Neural cell (in vitro differentiated cells): ENCODE results near the gene ALOX12. TPM values are rescaled to one million over a fixed set of nuclear protein-coding genes. Genes with fewer than 3 reads are reported as not detected.
A peak's percentile ranks its signal among the peaks of the same experiment; 100 is the strongest.

Source experiments
- H2AFZ ChIP-seq: fragments of 200-600, 300-800 bp; sonication (generic), shearing (Covaris generic); 2 replicates; pipeline ENCODE4 v1.6.0; 2014; ENCODE audit warnings: low read depth, mild to moderate bottlenecking, antibody characterized with exemption, low read length, moderate library complexity
- H3F3A ChIP-seq: fragments of 200-600 bp; shearing (Covaris generic); 2 replicates; pipeline ENCODE4 v1.6.1; 2016; ENCODE audit warnings: mild to moderate bottlenecking, moderate library complexity, mixed read lengths, antibody characterized with exemption, low read length; ENCODE audit not compliant: insufficient read depth, poor library complexity, severe bottlenecking
- H3K27ac ChIP-seq: fragments of 200-600, 300-800 bp; sonication (generic), shearing (Covaris generic); 2 replicates; pipeline ENCODE4 v1.5.1; 2014; ENCODE audit warnings: mild to moderate bottlenecking, low read length, moderate library complexity
- H3K27me3 ChIP-seq: fragments of 300-800, 200-600 bp; sonication (generic), shearing (Covaris generic); 2 replicates; pipeline ENCODE4 v1.6.0; 2014; ENCODE audit warnings: mild to moderate bottlenecking, low read depth, low read length, moderate library complexity; ENCODE audit not compliant: insufficient read depth
- H3K36me3 ChIP-seq: fragments of 300-800, 200-600 bp; sonication (generic), shearing (Covaris generic); 2 replicates; pipeline ENCODE4 v1.5.1; 2014; ENCODE audit warnings: mild to moderate bottlenecking, antibody characterized with exemption, low read length, moderate library complexity; ENCODE audit not compliant: insufficient read depth
- H3K4me2 ChIP-seq: fragments of 300-800, 200-600 bp; sonication (generic), shearing (Covaris generic); 2 replicates; pipeline ENCODE4 v1.6.0; 2014; ENCODE audit warnings: mild to moderate bottlenecking, low read length
- H3K4me3 ChIP-seq: fragments of 300-800, 200-600 bp; sonication (generic), shearing (Covaris generic); 2 replicates; pipeline ENCODE4 v1.5.1; 2014; ENCODE audit warnings: mild to moderate bottlenecking, low read length, moderate library complexity
- H3K79me2 ChIP-seq: fragments of 200-600 bp; shearing (Covaris generic); replicated peaks from 2 replicates; pipeline ENCODE4 v1.6.0; 2014; ENCODE audit warnings: mild to moderate bottlenecking, low read length, moderate library complexity; ENCODE audit not compliant: insufficient read depth
- H3K9ac ChIP-seq: fragments of 300-800, 200-600 bp; sonication (generic), shearing (Covaris generic); 2 replicates; pipeline ENCODE4 v1.6.1; 2016; ENCODE audit warnings: mild to moderate bottlenecking, low read length, mixed read lengths
- H3K9me2 ChIP-seq: fragments of 200-600 bp; shearing (Covaris generic); 2 replicates; pipeline ENCODE4 v1.6.1; 2016; ENCODE audit warnings: mild to moderate bottlenecking, low read length, mixed read lengths; ENCODE audit not compliant: insufficient read depth
- H3K9me3 ChIP-seq: fragments of 200-600, 300-800 bp; sonication (generic), shearing (Covaris generic); 2 replicates; pipeline ENCODE4 v1.6.1; 2016; ENCODE audit warnings: mild to moderate bottlenecking, mixed run types, low read length, moderate library complexity, mixed read lengths
- H4K20me1 ChIP-seq: fragments of 200-600 bp; shearing (Covaris generic); 2 replicates; pipeline ENCODE4 v1.6.1; 2016; ENCODE audit warnings: mild to moderate bottlenecking, mixed run types; ENCODE audit not compliant: insufficient read depth
- CTCF ChIP-seq: fragments of 450-650 bp; IDR thresholded peaks from 2 replicates; pipeline ENCODE4 v1.5.1; 2014; ENCODE audit warnings: antibody characterized with exemption, mild to moderate bottlenecking, moderate library complexity; ENCODE audit not compliant: poor library complexity, severe bottlenecking
- EP300 ChIP-seq: fragments of 450-650 bp; conservative IDR thresholded peaks from 2 replicates; pipeline ENCODE4 v1.6.1; 2014; ENCODE audit warnings: antibody characterized with exemption, mild to moderate bottlenecking, moderate library complexity; ENCODE audit not compliant: poor library complexity, severe bottlenecking
- EZH2 ChIP-seq: fragments of 200-600, 300-800 bp; shearing (Covaris generic), sonication (generic); IDR thresholded peaks from 2 replicates; pipeline ENCODE4 v1.6.1; 2014; ENCODE audit warnings: antibody characterized with exemption, low read length, borderline replicate concordance, mild to moderate bottlenecking; ENCODE audit not compliant: insufficient read depth, poor library complexity, severe bottlenecking
- MXI1 ChIP-seq: fragments of 450-650 bp; conservative IDR thresholded peaks from 2 replicates; pipeline ENCODE4 v1.6.1; 2014; ENCODE audit warnings: antibody characterized with exemption, mild to moderate bottlenecking; ENCODE audit not compliant: poor library complexity, severe bottlenecking
- POLR2AphosphoS5 ChIP-seq: IDR thresholded peaks from 2 replicates; pipeline ENCODE4 v1.6.1; 2012
- RAD21 ChIP-seq: fragments of 450-650 bp; conservative IDR thresholded peaks from 2 replicates; pipeline ENCODE4 v1.6.1; 2014; ENCODE audit warnings: antibody characterized with exemption, mild to moderate bottlenecking, moderate library complexity
- REST ChIP-seq: IDR thresholded peaks from 2 replicates; pipeline ENCODE4 v1.6.1; 2012; ENCODE audit warnings: borderline replicate concordance
- SMC3 ChIP-seq: fragments of 450-650 bp; conservative IDR thresholded peaks from 2 replicates; pipeline ENCODE4 v1.6.1; 2014; ENCODE audit warnings: antibody characterized with exemption, mild to moderate bottlenecking, moderate library complexity; ENCODE audit not compliant: poor library complexity
- TAF1 ChIP-seq: IDR thresholded peaks from 2 replicates; pipeline ENCODE4 v1.6.1; 2012; ENCODE audit warnings: low read depth
- polyA plus RNA-seq: library from polyadenylated mRNA; depleted of rRNA; stranded (reverse); fragments of >200 nt; gene quantifications from 2 replicates; pipeline ENCODE4 v1.2.3, GENCODE V29; 2014

ALOX12 gene
- polyA plus RNA-seq, 1 donor from 2014 or later, result not detected

- no peak overlapping the region for H3K27ac ChIP-seq
- H3K4me2 ChIP-seq, result no peak overlapping the region
- H4K20me1 ChIP-seq, result no peaks in the 10 kb centered on the region
- H2AFZ ChIP-seq, result no peak overlapping the region
- TF ChIP-seq SMC3 (no peak), TAF1 (no peak), MXI1 (no peak)
- peaks cover 2% of the 10 kb centered on the region for H3K79me2 ChIP-seq
- H3K27me3 ChIP-seq, result no peaks in the 10 kb centered on the region
- H3K36me3 ChIP-seq, result no peaks in the 10 kb centered on the region
- no peak overlapping the region for H3K9ac ChIP-seq
- no peaks in the 10 kb centered on the region for H3F3A ChIP-seq
- no peaks in the 10 kb centered on the region for H3K9me2 ChIP-seq
- H3K4me3 ChIP-seq, result no peak overlapping the region
- H3K9me3 ChIP-seq, result no peaks in the 10 kb centered on the region
These were observed 9.9 kb downstream of the ALOX12 start for GRCh38 chr17:7005716-7006115.

- Histone ChIP-seq H3K4me3 (no peak overlapping the region), H3F3A (no peaks in the 10 kb centered on the region), H3K27me3 (no peaks in the 10 kb centered on the region), H4K20me1 (no peaks in the 10 kb centered on the region), H3K27ac (no peak overlapping the region), H3K9ac (peak overlapping the region; percentile 5), H3K4me2 (no peak overlapping the region), H3K9me3 (no peaks in the 10 kb centered on the region), H3K9me2 (no peaks in the 10 kb centered on the region), H3K36me3 (no peaks in the 10 kb centered on the region), H2AFZ (no peak overlapping the region), H3K79me2 (peaks cover 16% of the 10 kb centered on the region)
- TF ChIP-seq EZH2, result no peak
- TF ChIP-seq SMC3, result no peak
- TF ChIP-seq TAF1, result no peak
- no peak for TF ChIP-seq CTCF
- no peak for TF ChIP-seq EP300
- no peak for TF ChIP-seq RAD21
- no peak for TF ChIP-seq MXI1
- no peak for TF ChIP-seq REST
- no peak for TF ChIP-seq POLR2AphosphoS5
These were observed 11.3 kb downstream of the ALOX12 start for GRCh38 chr17:7007143-7007542.

GRCh38 chr17:7010523-7010922 lies 14.7 kb downstream of the ALOX12 start:
- Histone ChIP-seq H3K9me3 (no peaks in the 10 kb centered on the region), H2AFZ (no peak overlapping the region), H3K27me3 (no peaks in the 10 kb centered on the region), H3K27ac (no peak overlapping the region), H4K20me1 (no peaks in the 10 kb centered on the region), H3K79me2 (peaks cover 28% of the 10 kb centered on the region), H3K9ac (no peak overlapping the region), H3K36me3 (no peaks in the 10 kb centered on the region), H3K4me2 (peak overlapping the region; percentile 0), H3F3A (no peaks in the 10 kb centered on the region), H3K9me2 (no peaks in the 10 kb centered on the region), H3K4me3 (peak overlapping the region; percentile 81)
- no peak for TF ChIP-seq RAD21
- no peak for TF ChIP-seq EP300
- no peak for TF ChIP-seq CTCF
- no peak for TF ChIP-seq SMC3
- TF ChIP-seq POLR2AphosphoS5, result no peak
